Retinal pigment epithelial cell (primary cell): ENCODE measurements around the gene YTHDC2.

ENCODE experiments used
- DNase-seq: peaks from one replicate; pipeline ENCODE4 v3.0.0-alpha.2; 2010; ENCODE audit warnings: low read depth
- H3K4me3 ChIP-seq: 2 replicates; pipeline ENCODE4 v1.5.1; 2011; ENCODE audit warnings: mild to moderate bottlenecking, low read length, control low read depth, moderate library complexity
- CTCF ChIP-seq: conservative IDR thresholded peaks from 2 replicates; pipeline ENCODE4 v1.5.1; 2011; ENCODE audit warnings: low read depth, low read length, control low read depth, inconsistent platforms

The YTHDC2 gene

GRCh38 chr5:113518884-113519283 lies 5.4 kb downstream of the YTHDC2 start:
- DNase-seq: no peak
- no peak for TF ChIP-seq CTCF

GRCh38 chr5:113519412-113519811 lies 5.9 kb downstream of the YTHDC2 start:
- no peak overlapping the region for H3K4me3 ChIP-seq
- no peak for TF ChIP-seq CTCF
- DNase-seq: no peak

More at GRCh38 chr5:113518884-113519283, 5.4 kb downstream of the YTHDC2 start:
- H3K4me3 ChIP-seq: no peak overlapping the region

GRCh38 chr5:113520429-113520828 lies 6.9 kb downstream of the YTHDC2 start:
- no peak for TF ChIP-seq CTCF
- no peak for DNase-seq
- no peak overlapping the region for H3K4me3 ChIP-seq

- H3K4me3 ChIP-seq: no peak overlapping the region
- TF ChIP-seq CTCF: no peak
- DNase-seq: no peak
Measured at GRCh38 chr5:113520899-113521298, 7.4 kb downstream of the YTHDC2 start.

- no peak overlapping the region for H3K4me3 ChIP-seq
- no peak for TF ChIP-seq CTCF
- DNase-seq: no peak
Measured at GRCh38 chr5:113523168-113523567, 9.7 kb downstream of the YTHDC2 start.

- TF ChIP-seq CTCF: no peak
- H3K4me3 ChIP-seq: no peak overlapping the region
- no peak for DNase-seq
Measured at GRCh38 chr5:113524927-113525326, 11.4 kb downstream of the YTHDC2 start.

GRCh38 chr5:113526421-113526820 lies 12.9 kb downstream of the YTHDC2 start:
- no peak overlapping the region for H3K4me3 ChIP-seq
- DNase-seq: no peak
- TF ChIP-seq CTCF: no peak
